NCI-H510A treated with DMSO at 0.1 percent for 48 hours (cell line): Measurements from ENCODE around the gene MAP6.

Source experiments
- DNase-seq: peaks from one replicate; lab custom pipeline; 2025; lab: John Stamatoyannopoulos, UW

MAP6 gene

GRCh38 chr11:75627906-75628668 lies 40.8 kb downstream of the MAP6 start:
- DNase-seq, result no peak

- DNase-seq, result no peak
These were observed 41.8 kb downstream of the MAP6 start for GRCh38 chr11:75626889-75627529.

- no peak for DNase-seq
These were observed 42.6 kb downstream of the MAP6 start for GRCh38 chr11:75625991-75626888.

- peak; percentile 91 for DNase-seq
These were observed 43.8 kb downstream of the MAP6 start for GRCh38 chr11:75625021-75625420.

GRCh38 chr11:75616281-75616680 lies 52.6 kb downstream of the MAP6 start:
- DNase-seq, result no peak

- DNase-seq, result no peak
These were observed 53.1 kb downstream of the MAP6 start for GRCh38 chr11:75615751-75616150.

GRCh38 chr11:75611823-75612222 lies 57.0 kb downstream of the MAP6 start:
- no peak for DNase-seq

- no peak for DNase-seq
These were observed 62.7 kb downstream of the MAP6 start for GRCh38 chr11:75606099-75606498.

- DNase-seq, result no peak
These were observed 64.8 kb downstream of the MAP6 start for GRCh38 chr11:75603791-75604736.

- DNase-seq, result no peak
These were observed 65.9 kb downstream of the MAP6 start for GRCh38 chr11:75602951-75603350.

GRCh38 chr11:75601494-75601893 lies 67.3 kb downstream of the MAP6 start:
- DNase-seq, result no peak

- no peak for DNase-seq
These were observed 68.5 kb downstream of the MAP6 start for GRCh38 chr11:75600356-75600755.

GRCh38 chr11:75598900-75599299 lies 69.9 kb downstream of the MAP6 start:
- no peak for DNase-seq

- no peak for DNase-seq
These were observed 70.6 kb downstream of the MAP6 start for GRCh38 chr11:75598264-75598663.

GRCh38 chr11:75597636-75598035 lies 71.2 kb downstream of the MAP6 start:
- DNase-seq, result peak; percentile 49

- no peak for DNase-seq
These were observed 71.9 kb downstream of the MAP6 start for GRCh38 chr11:75596914-75597313.

GRCh38 chr11:75595429-75595828 lies 73.4 kb downstream of the MAP6 start:
- DNase-seq, result no peak

GRCh38 chr11:75594211-75594610 lies 74.6 kb downstream of the MAP6 start:
- DNase-seq, result no peak

GRCh38 chr11:75593286-75593915 lies 75.4 kb downstream of the MAP6 start:
- DNase-seq, result peak; percentile 98

GRCh38 chr11:75592715-75593114 lies 76.1 kb downstream of the MAP6 start:
- peak; percentile 98 for DNase-seq

- no peak for DNase-seq
These were observed 76.9 kb downstream of the MAP6 start for GRCh38 chr11:75591966-75592365.
